HepG2 (cell line): ENCODE data around the gene ZNF816. TPM values are rescaled to one million over a fixed set of nuclear protein-coding genes. Genes with fewer than 3 reads are reported as not detected.

Experiments used
- ATAC-seq: fragments of 200-7000 bp; cut with Tn5 transposase; 3 replicates; pipeline ENCODE4 v1.9.1; 2020; ENCODE audit warnings: mild to moderate bottlenecking, moderate library complexity
- BruUV-seq: library from RNA; stranded (reverse); fragments of 400-500 nt; replicated peaks from 2 replicates; lab custom pipeline; 2021; lab: Mats Ljungman, UMichigan
- CTCF ChIA-PET: fragments of 300-600 bp; formaldehyde crosslinking; extraction: SDS; loops from one replicate; lab custom pipeline; 2021; ENCODE audit warnings: low total read pairs, inconsistent platforms, low intra/inter-chr PET ratio; lab: Yijun Ruan, JAX
- POLR2A ChIA-PET: fragments of 350-600 bp; sonication (Branson Sonifier 250); formaldehyde crosslinking; loops from one replicate; lab custom pipeline; 2020; ENCODE audit warnings: antibody characterized with exemption, inconsistent platforms; lab: Yijun Ruan, JAX
- DNase-seq: peaks from one replicate; pipeline ENCODE4 v3.0.0-alpha.2; 2015; ENCODE audit warnings: low spot score
- FAIRE-seq: peaks from 3 replicates; lab custom pipeline; 2011; peaks lifted over from hg19 to GRCh38; lab: Jason Lieb, UNC
- H2AFZ ChIP-seq: one replicate; pipeline ENCODE4 v1.6.1; 2011; ENCODE audit warnings: low read length, inconsistent platforms
- H3K27ac ChIP-seq: fragments of 300-600 bp; 3 replicates; pipeline ENCODE4 v1.8.0; 2011; ENCODE audit warnings: mixed run types, mild to moderate bottlenecking, mixed read lengths, low read length, inconsistent platforms; ENCODE audit not compliant: insufficient read depth; ENCODE audit errors: extremely low read length
- H3K27me3 ChIP-seq, 2 experiments: fragments of 200-600 bp in 1 of 2; 2 replicates in 1 of 2; 3 replicates in 1 of 2; pipeline versions ENCODE4 v1.6.0 to v1.8.0; 2011; ENCODE audit warnings: low read length in 2 of 2, mild to moderate bottlenecking in 2 of 2, moderate library complexity in 2 of 2, inconsistent platforms in 1 of 2; ENCODE audit not compliant: insufficient read depth in 2 of 2, control insufficient read depth in 1 of 2
- H3K36me3 ChIP-seq, 2 experiments: fragments of 200-600 bp in 1 of 2; replicated peaks in 1 of 2; 2 replicates in 1 of 2; 3 replicates in 1 of 2; pipeline versions ENCODE4 v1.5.1 to v1.8.0; 2011; ENCODE audit warnings: low read length in 2 of 2, inconsistent platforms in 1 of 2; ENCODE audit not compliant: insufficient read depth in 2 of 2, control insufficient read depth in 1 of 2
- H3K4me1 ChIP-seq: 2 replicates; pipeline ENCODE4 v1.5.1; 2012; ENCODE audit warnings: low read length, inconsistent platforms; ENCODE audit not compliant: insufficient read depth
- H3K4me2 ChIP-seq: 2 replicates; pipeline ENCODE4 v1.6.0; 2011; ENCODE audit warnings: low read depth, low read length, inconsistent platforms
- H3K4me3 ChIP-seq, 3 experiments: fragments of 200-600 bp in 1 of 3; sonication (generic), shearing (Covaris generic) in 1 of 3; replicated peaks in 1 of 3; 2 replicates each; pipeline ENCODE4 v1.5.1; 2011 to 2016; ENCODE audit warnings: low read length in 3 of 3, inconsistent platforms in 2 of 3, low read depth in 2 of 3, mild to moderate bottlenecking in 2 of 3, control low read depth in 1 of 3, mixed read lengths in 1 of 3; ENCODE audit not compliant: insufficient read depth in 1 of 3
- H3K79me2 ChIP-seq: one replicate; pipeline ENCODE4 v1.6.1; 2011; ENCODE audit warnings: low read length, inconsistent platforms; ENCODE audit not compliant: insufficient read depth
- H3K9ac ChIP-seq: 2 replicates; pipeline ENCODE4 v1.6.0; 2011; ENCODE audit warnings: mild to moderate bottlenecking, low read depth, low read length, inconsistent platforms; ENCODE audit not compliant: insufficient read depth
- H3K9me3 ChIP-seq: 2 replicates; pipeline ENCODE4 v1.5.1; 2012; ENCODE audit warnings: mild to moderate bottlenecking, low read length
- H4K20me1 ChIP-seq: 2 replicates; pipeline ENCODE4 v1.6.0; 2011; ENCODE audit warnings: inconsistent platforms, mild to moderate bottlenecking, low read length, moderate library complexity; ENCODE audit not compliant: insufficient read depth
- AGO2 ChIP-seq: fragments of 200-400 bp; formaldehyde crosslinking; optimal IDR thresholded peaks from 2 replicates; pipeline ENCODE3; 2017; ENCODE audit warnings: mild to moderate bottlenecking, low read depth, low read length, moderate library complexity
- DDIT3 ChIP-seq: sonication (generic); formaldehyde crosslinking; IDR thresholded peaks from 2 replicates; pipeline ENCODE4 v1.4.0; 2020; ENCODE audit warnings: mild to moderate bottlenecking, missing genetic modification reagents
- MXD1 ChIP-seq: sonication (generic); formaldehyde crosslinking; IDR thresholded peaks from 2 replicates; pipeline ENCODE4 v1.4.0; 2020; ENCODE audit warnings: mild to moderate bottlenecking, missing genetic modification reagents
- POLR2G ChIP-seq: fragments of 200-400 bp; formaldehyde crosslinking; IDR thresholded peaks from 2 replicates; pipeline ENCODE4 v1.6.1; 2018; ENCODE audit warnings: mild to moderate bottlenecking, low read depth, low read length, moderate library complexity
- ZNF816 ChIP-seq: sonication (generic); formaldehyde crosslinking; IDR thresholded peaks from 2 replicates; pipeline ENCODE4 v1.8.0; 2022; ENCODE audit warnings: missing genetic modification reagents, mild to moderate bottlenecking, borderline replicate concordance
- ZNF879 ChIP-seq: sonication (generic); formaldehyde crosslinking; IDR thresholded peaks from 2 replicates; pipeline ENCODE4 v1.8.1; 2023; ENCODE audit warnings: missing genetic modification reagents
- WGBS: methylation state at CpG from one replicate; pipeline ENCODE4 v1.1.6; 2017; ENCODE audit warnings: low lambda C conversion rate; 5-methylcytosine and 5-hydroxymethylcytosine counted together
- in situ Hi-C: cut with HindIII; loops from 2 replicates; pipeline ENCODE4 v1.10.0; 2017; ENCODE audit warnings: low pct_unique_long_range_greater_than_20kb; ENCODE audit not compliant: extremely low pct_ligation_motif_present
- intact Hi-C: fragments of 100-400 bp; cut with micrococcal nuclease; formaldehyde crosslinking; loops from one replicate; pipeline ENCODE4 v1.10.0; 2022; ENCODE audit not compliant: unreplicated experiment
- polyA plus RNA-seq, 8 experiments: library from polyadenylated mRNA; depleted of rRNA in 3 of 8; stranded (reverse) in 7 of 8; unstranded in 1 of 8; fragments of >200 nt; fragmentation: Illumina TruSeq in 4 of 8; extraction: Trizol in 4 of 8; gene quantifications; 2 replicates each; pipeline versions ENCODE4 v1.2.1 to v1.2.3, GENCODE V29; 2011 to 2016; ENCODE audit warnings: low read depth in 4 of 8, missing spikeins in 1 of 8, mixed read lengths in 1 of 8; ENCODE audit not compliant: insufficient read depth in 1 of 8
- total RNA-seq, 5 experiments: library from RNA; depleted of rRNA; stranded (reverse); fragments of >200 nt; fragmentation: Illumina TruSeq; extraction: Trizol; gene quantifications; 2 replicates each; pipeline ENCODE4 v1.2.3, GENCODE V29; 2016; ENCODE audit warnings: low read depth in 1 of 5

The ZNF816 gene
- total and polyA plus RNA-seq, 2 of the 13 experiments (the other 11 are each of a cell fraction or from before 2014, with no cell fraction given), result 5.2 to 14.1 TPM

DNA sequence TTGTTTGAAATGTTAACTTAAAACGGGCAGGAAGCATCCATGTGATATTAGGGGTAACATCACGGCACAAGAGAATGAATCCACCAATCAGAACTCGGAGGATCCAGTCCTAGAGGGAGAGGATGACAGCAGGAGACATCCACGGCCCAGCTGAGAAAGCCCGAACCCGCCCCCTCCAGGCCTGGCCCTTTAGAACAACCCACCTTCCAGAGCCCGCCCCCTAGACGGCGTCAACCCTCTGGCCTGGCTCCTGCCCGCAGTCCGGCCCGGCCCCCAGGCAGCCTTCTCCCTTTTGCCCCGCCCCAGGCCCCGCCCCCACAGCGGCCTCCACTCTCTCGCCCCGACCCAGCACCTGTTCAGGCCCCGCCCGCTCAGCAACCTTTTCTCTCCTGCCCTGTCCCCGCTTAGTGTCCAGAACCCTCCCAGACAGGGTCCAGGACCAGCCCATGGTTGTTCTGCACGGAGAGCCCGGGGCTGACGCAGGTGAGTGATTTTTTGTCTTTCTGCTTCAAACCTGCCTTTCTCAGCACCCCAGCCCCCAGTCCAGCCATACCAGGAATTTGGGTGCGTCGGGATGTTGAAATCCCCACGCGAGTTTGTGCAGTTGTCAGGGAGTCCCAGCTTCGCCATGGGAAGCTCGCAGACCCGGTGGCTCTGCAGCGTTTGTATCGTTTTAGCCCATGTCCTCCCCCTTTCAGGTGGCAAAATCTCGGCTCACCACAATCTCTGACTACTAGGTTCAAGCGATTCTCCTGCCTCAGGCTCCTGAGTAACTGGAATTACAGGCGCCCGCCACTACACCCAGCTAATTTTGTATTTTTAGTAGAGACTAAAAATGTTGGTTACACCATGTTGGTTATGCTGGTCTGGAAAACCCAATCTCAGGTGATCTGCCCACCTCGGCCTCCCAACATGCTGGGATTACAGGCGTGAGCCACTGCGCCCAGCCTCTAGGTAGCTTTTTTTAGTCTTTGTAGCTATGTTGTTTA is 16.1 kb downstream of the ZNF816 start:
- Histone ChIP-seq H3K79me2 (peaks cover 3% of the 10 kb centered on the region), H2AFZ (no peak overlapping the region), H4K20me1 (no peaks in the 10 kb centered on the region), H3K4me2 (no peak overlapping the region)
- no TSS peak for BruUV-seq
- TF ChIP-seq MXD1 (CRISPR knock-in tag) (0 out of 2 replicates have a peak, but pooled peaks have one; percentile 28), DDIT3 (CRISPR knock-in tag) (no peak), AGO2 (peak; percentile 65), ZNF816 (CRISPR knock-in tag) (no peak), POLR2G (peak; percentile 40), ZNF879 (CRISPR knock-in tag) (no peak)
- TF ChIP-seq, all 625 proteins: peak for 3
- no peak for DNase-seq
- Histone ChIP-seq H3K9ac (no peak overlapping the region), H3K9me3 (peaks cover 34% of the 10 kb centered on the region), H3K4me1 (peaks cover 33% of the 10 kb centered on the region), H3K27me3 (no peaks in the 10 kb centered on the region; a peak in 2 of 5 replicates), H3K36me3 (peaks cover 9 to 23% of the 10 kb centered on the region in 2 experiments; a peak in 4 of 5 replicates), H3K4me3 (no peak overlapping the region), H3K27ac (no peak overlapping the region)
- 94% methylated on average over 39 of the region's 39 CpGs for WGBS
- ChIA-PET CTCF (no interaction called here), POLR2A (no interaction called here)
- no peak for ATAC-seq
- intact Hi-C loops (no loop called here), in situ Hi-C loops (no loop called here)
- FAIRE-seq, result no peak
